Activated CD8-positive, alpha-beta memory T cell treated with anti-CD3 and anti-CD28 coated beads, Interleukin-2, amount 50 U/mL, for 4 hours (primary cell): ENCODE measurements around the gene APOA5.
"Not testable (repeated sequence)": the region's sequence is repeated elsewhere in the genome, so short reads cannot be mapped to it uniquely, and the experiment has no call there.

ENCODE experiments used
- DNase-seq: peaks from one replicate; pipeline ENCODE4 v3.0.0-alpha.2; 2020

APOA5 gene

GRCh38 chr11:116826751-116827431 is 35.2 kb upstream of the APOA5 start:
- DNase-seq, result no peak

- DNase-seq, result no peak
Measured at GRCh38 chr11:116825854-116826750, 34.4 kb upstream of the APOA5 start.

GRCh38 chr11:116825434-116825833 is 33.8 kb upstream of the APOA5 start:
- no peak for DNase-seq

GRCh38 chr11:116823031-116823843 is 31.6 kb upstream of the APOA5 start, which contains the start of gene APOA4:
Gene APOA4, minus strand, starts transcription at chr11:116823304. Its CDS starts 113 bp downstream, at chr11:116823191.
- no peak for DNase-seq

- DNase-seq, result no peak
Measured at GRCh38 chr11:116822575-116822974, 30.9 kb upstream of the APOA5 start.

- no peak for DNase-seq
Measured at GRCh38 chr11:116821050-116821918, 29.6 kb upstream of the APOA5 start.

GRCh38 chr11:116819049-116819448 is 27.4 kb upstream of the APOA5 start:
- no peak for DNase-seq

- DNase-seq, result no peak
Measured at GRCh38 chr11:116814502-116814901, 22.8 kb upstream of the APOA5 start.

- no peak for DNase-seq
Measured at GRCh38 chr11:116813781-116814471, 22.2 kb upstream of the APOA5 start.

- DNase-seq, result no peak
Measured at GRCh38 chr11:116813170-116813569, 21.5 kb upstream of the APOA5 start.

GRCh38 chr11:116812109-116812508 is 20.4 kb upstream of the APOA5 start:
- DNase-seq, result no peak

- no peak for DNase-seq
Measured at GRCh38 chr11:116811194-116811593, 19.5 kb upstream of the APOA5 start.

GRCh38 chr11:116808262-116809175 is 16.8 kb upstream of the APOA5 start:
- DNase-seq, result no peak

GRCh38 chr11:116807601-116808261 is 16.1 kb upstream of the APOA5 start:
- no peak for DNase-seq

- DNase-seq, result no peak
Measured at GRCh38 chr11:116804001-116804400, 12.3 kb upstream of the APOA5 start.

GRCh38 chr11:116801662-116802061 is 10.0 kb upstream of the APOA5 start:
- not testable (repeated sequence) for DNase-seq

- no peak for DNase-seq
Measured at GRCh38 chr11:116800610-116801009, 8.9 kb upstream of the APOA5 start.

GRCh38 chr11:116798368-116798767 is 6.7 kb upstream of the APOA5 start:
- no peak for DNase-seq

GRCh38 chr11:116797816-116798215 is 6.1 kb upstream of the APOA5 start:
- DNase-seq, result no peak

GRCh38 chr11:116796548-116796947 is 4.9 kb upstream of the APOA5 start:
- no peak for DNase-seq
